HL-60 (cell line): ENCODE measurements around the gene PTPRT.

Source experiments
- DNase-seq, 2 experiments: peaks; one replicate each; pipeline ENCODE4 v3.0.0-alpha.2; 2010 to 2020; ENCODE audit warnings: low read depth in 1 of 2, low spot score in 1 of 2
- H3K27ac ChIP-seq: fragments of 250-450 bp; sonication (Bioruptor Pico); replicated peaks from 2 replicates; pipeline ENCODE4 v1.5.1; 2020; ENCODE audit warnings: mild to moderate bottlenecking, moderate library complexity
- H3K27me3 ChIP-seq: fragments of 250-450 bp; sonication (Bioruptor Pico); 2 replicates; pipeline ENCODE4 v1.5.1; 2021; ENCODE audit warnings: mild to moderate bottlenecking, moderate library complexity; ENCODE audit not compliant: insufficient read depth, poor library complexity, severe bottlenecking
- H3K4me3 ChIP-seq: replicated peaks from 2 replicates; pipeline ENCODE4 v1.5.1; 2011; ENCODE audit warnings: mild to moderate bottlenecking, control low read depth, low read length; ENCODE audit not compliant: insufficient read depth
- GABPA ChIP-seq: IDR thresholded peaks from 2 replicates; pipeline ENCODE4 v1.6.1; 2012; ENCODE audit warnings: low read depth
- POLR2AphosphoS5 ChIP-seq: IDR thresholded peaks from 2 replicates; pipeline ENCODE4 v1.6.1; 2012; ENCODE audit warnings: low read depth
- SPI1 ChIP-seq: IDR thresholded peaks from 2 replicates; pipeline ENCODE4 v1.6.1; 2012; ENCODE audit warnings: low read depth, mild to moderate bottlenecking, borderline replicate concordance
- TF ChIP-seq, protein P1 (sequence below): IDR thresholded peaks from one replicate; pipeline ENCODE4 v1.5.1; 2011; ENCODE audit warnings: low read length, control low read depth, inconsistent platforms; ENCODE audit not compliant: insufficient read depth
- TF ChIP-seq, protein P2 (sequence below): IDR thresholded peaks from 2 replicates; pipeline ENCODE4 v1.6.1; 2012; ENCODE audit warnings: low read depth; ENCODE audit not compliant: insufficient replicate concordance

Gene PTPRT

GRCh38 chr20:42123981-42124473 lies 1065.7 kb downstream of the PTPRT start:
- H3K4me3 ChIP-seq, result no peak overlapping the region
- no peak for DNase-seq
- H3K27me3 ChIP-seq, result no peaks in the 10 kb centered on the region
- TF ChIP-seq GABPA (no peak), SPI1 (no peak), POLR2AphosphoS5 (no peak)
- TF ChIP-seq, protein P1, sequence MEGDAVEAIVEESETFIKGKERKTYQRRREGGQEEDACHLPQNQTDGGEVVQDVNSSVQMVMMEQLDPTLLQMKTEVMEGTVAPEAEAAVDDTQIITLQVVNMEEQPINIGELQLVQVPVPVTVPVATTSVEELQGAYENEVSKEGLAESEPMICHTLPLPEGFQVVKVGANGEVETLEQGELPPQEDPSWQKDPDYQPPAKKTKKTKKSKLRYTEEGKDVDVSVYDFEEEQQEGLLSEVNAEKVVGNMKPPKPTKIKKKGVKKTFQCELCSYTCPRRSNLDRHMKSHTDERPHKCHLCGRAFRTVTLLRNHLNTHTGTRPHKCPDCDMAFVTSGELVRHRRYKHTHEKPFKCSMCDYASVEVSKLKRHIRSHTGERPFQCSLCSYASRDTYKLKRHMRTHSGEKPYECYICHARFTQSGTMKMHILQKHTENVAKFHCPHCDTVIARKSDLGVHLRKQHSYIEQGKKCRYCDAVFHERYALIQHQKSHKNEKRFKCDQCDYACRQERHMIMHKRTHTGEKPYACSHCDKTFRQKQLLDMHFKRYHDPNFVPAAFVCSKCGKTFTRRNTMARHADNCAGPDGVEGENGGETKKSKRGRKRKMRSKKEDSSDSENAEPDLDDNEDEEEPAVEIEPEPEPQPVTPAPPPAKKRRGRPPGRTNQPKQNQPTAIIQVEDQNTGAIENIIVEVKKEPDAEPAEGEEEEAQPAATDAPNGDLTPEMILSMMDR, result no peak
- TF ChIP-seq, protein P2, sequence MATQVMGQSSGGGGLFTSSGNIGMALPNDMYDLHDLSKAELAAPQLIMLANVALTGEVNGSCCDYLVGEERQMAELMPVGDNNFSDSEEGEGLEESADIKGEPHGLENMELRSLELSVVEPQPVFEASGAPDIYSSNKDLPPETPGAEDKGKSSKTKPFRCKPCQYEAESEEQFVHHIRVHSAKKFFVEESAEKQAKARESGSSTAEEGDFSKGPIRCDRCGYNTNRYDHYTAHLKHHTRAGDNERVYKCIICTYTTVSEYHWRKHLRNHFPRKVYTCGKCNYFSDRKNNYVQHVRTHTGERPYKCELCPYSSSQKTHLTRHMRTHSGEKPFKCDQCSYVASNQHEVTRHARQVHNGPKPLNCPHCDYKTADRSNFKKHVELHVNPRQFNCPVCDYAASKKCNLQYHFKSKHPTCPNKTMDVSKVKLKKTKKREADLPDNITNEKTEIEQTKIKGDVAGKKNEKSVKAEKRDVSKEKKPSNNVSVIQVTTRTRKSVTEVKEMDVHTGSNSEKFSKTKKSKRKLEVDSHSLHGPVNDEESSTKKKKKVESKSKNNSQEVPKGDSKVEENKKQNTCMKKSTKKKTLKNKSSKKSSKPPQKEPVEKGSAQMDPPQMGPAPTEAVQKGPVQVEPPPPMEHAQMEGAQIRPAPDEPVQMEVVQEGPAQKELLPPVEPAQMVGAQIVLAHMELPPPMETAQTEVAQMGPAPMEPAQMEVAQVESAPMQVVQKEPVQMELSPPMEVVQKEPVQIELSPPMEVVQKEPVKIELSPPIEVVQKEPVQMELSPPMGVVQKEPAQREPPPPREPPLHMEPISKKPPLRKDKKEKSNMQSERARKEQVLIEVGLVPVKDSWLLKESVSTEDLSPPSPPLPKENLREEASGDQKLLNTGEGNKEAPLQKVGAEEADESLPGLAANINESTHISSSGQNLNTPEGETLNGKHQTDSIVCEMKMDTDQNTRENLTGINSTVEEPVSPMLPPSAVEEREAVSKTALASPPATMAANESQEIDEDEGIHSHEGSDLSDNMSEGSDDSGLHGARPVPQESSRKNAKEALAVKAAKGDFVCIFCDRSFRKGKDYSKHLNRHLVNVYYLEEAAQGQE, result no peak
- H3K27ac ChIP-seq, result no peak overlapping the region

- TF ChIP-seq GABPA (no peak), POLR2AphosphoS5 (no peak), SPI1 (no peak)
- TF ChIP-seq, protein P2, result no peak
- TF ChIP-seq, protein P1, result no peak
- no peak for DNase-seq
- no peak overlapping the region for H3K27ac ChIP-seq
- H3K27me3 ChIP-seq, result no peaks in the 10 kb centered on the region
- H3K4me3 ChIP-seq, result no peak overlapping the region
Measured at GRCh38 chr20:42118409-42119125, 1071.1 kb downstream of the PTPRT start.

- Histone ChIP-seq H3K27ac (no peak overlapping the region), H3K27me3 (no peaks in the 10 kb centered on the region), H3K4me3 (no peak overlapping the region)
- TF ChIP-seq, protein P1, result no peak
- TF ChIP-seq, protein P2, result no peak
- no peak for TF ChIP-seq POLR2AphosphoS5
- no peak for TF ChIP-seq GABPA
- no peak for TF ChIP-seq SPI1
- no peak for DNase-seq
Measured at GRCh38 chr20:42118001-42118400, 1071.7 kb downstream of the PTPRT start.
